Natural killer cell (primary cell): ENCODE data around the gene ERGIC2. TPM values are rescaled to one million over a fixed set of nuclear protein-coding genes. Genes with fewer than 3 reads are reported as not detected.

Source experiments
- ATAC-seq, 3 donors: fragments of 150-1000 bp in 2 of 3; fragments of 200-7000 bp in 1 of 3; cut with Tn5 transposase; 1 replicate in 1 of 3; 2 replicates in 2 of 3; pipeline ENCODE4 v1.10.0; 2021; ENCODE audit warnings: mild to moderate bottlenecking in 2 of 3, moderate library complexity in 2 of 3
- DNase-seq, 2 donors: peaks; one replicate each; pipeline versions ENCODE4 v3.0.0 to v3.0.0-alpha.2; 2013 to 2021; ENCODE audit warnings: mixed read lengths in 1 of 2
- H3K27ac ChIP-seq: one replicate; pipeline ENCODE4 v1.5.1; 2013; ENCODE audit warnings: mild to moderate bottlenecking, low read length
- H3K27me3 ChIP-seq: one replicate; pipeline ENCODE4 v1.6.1; 2013; ENCODE audit warnings: low read length; ENCODE audit not compliant: control insufficient read depth, insufficient read depth
- H3K36me3 ChIP-seq: one replicate; pipeline ENCODE4 v1.6.1; 2013; ENCODE audit warnings: low read length; ENCODE audit not compliant: control insufficient read depth, insufficient read depth
- H3K4me1 ChIP-seq: one replicate; pipeline ENCODE4 v1.6.1; 2013; ENCODE audit warnings: low read length; ENCODE audit not compliant: control insufficient read depth, insufficient read depth
- H3K4me3 ChIP-seq: one replicate; pipeline ENCODE4 v1.5.1; 2013; ENCODE audit warnings: low read length
- H3K9me3 ChIP-seq: one replicate; pipeline ENCODE4 v1.6.1; 2013; ENCODE audit warnings: low read length; ENCODE audit not compliant: control insufficient read depth, insufficient read depth
- H3K27ac Mint-ChIP-seq, 2 donors: one replicate each; pipeline ENCODE4 v1.8.0; 2022; ENCODE audit warnings: mild to moderate bottlenecking in 2 of 2, mixed read lengths in 2 of 2, moderate library complexity in 1 of 2
- H3K27me3 Mint-ChIP-seq, 2 donors: one replicate each; pipeline ENCODE4 v1.8.0; 2022; ENCODE audit warnings: low read depth in 2 of 2, mixed read lengths in 2 of 2
- H3K36me3 Mint-ChIP-seq: one replicate; pipeline ENCODE4 v1.8.0; 2022; ENCODE audit warnings: mixed read lengths
- H3K4me1 Mint-ChIP-seq, 2 donors: one replicate each; pipeline ENCODE4 v1.8.0; 2022; ENCODE audit warnings: mixed read lengths in 2 of 2
- H3K4me3 Mint-ChIP-seq: one replicate; pipeline ENCODE4 v1.8.0; 2022; ENCODE audit warnings: mild to moderate bottlenecking, moderate library complexity, mixed read lengths
- H3K9me3 Mint-ChIP-seq, 2 donors: one replicate each; pipeline ENCODE4 v1.8.0; 2022; ENCODE audit warnings: mixed read lengths in 2 of 2
- CTCF ChIP-seq: fragments of 200-600 bp; IDR thresholded peaks from one replicate; pipeline ENCODE4 v1.8.0; 2022; ENCODE audit warnings: antibody characterized with exemption
- WGBS: methylation state at CpG from one replicate; pipeline ENCODE4 v1.1.7; 2013; ENCODE audit warnings: missing lambda C conversion rate; ENCODE audit not compliant: insufficient coverage; 5-methylcytosine and 5-hydroxymethylcytosine counted together
- intact Hi-C: fragments of 100-400 bp; cut with micrococcal nuclease; formaldehyde crosslinking; loops from one replicate; pipeline ENCODE4 v1.14.2; 2022
- total RNA-seq, 4 donors: library from RNA; stranded (reverse); fragments of 120-200 nt in 1 of 4; gene quantifications; one replicate each; pipeline versions ENCODE4 v1.2.3 to v1.2.4, GENCODE V29; 2013 to 2022

Gene ERGIC2
- total RNA-seq, 3 donors from 2014 or later (not counting 1 experiment from before 2014, with no cell fraction given), result 28.7 to 46.9 (median 37.2) TPM

DNA sequence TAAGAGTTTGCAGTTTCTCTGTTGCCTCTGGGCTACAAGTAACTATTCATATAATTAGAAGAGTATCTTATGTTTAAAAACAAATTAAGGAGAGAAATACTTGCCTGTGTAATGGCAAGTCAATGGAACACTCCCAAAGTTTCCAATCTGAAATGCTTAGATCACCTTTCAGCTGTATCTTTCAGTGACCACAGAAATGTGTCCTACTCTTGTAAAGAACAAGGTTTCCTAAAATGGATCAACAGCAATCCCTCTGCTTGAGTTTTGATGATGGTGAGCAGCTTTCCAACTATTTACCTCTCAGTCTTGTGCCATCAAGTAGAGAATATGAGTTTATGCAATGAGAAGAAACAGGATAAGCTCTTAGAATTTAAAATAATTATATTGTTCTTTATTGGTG is 92.9 kb downstream of the ERGIC2 start:
- no peaks in the 10 kb centered on the region for H3K4me1 Mint-ChIP-seq
- no peak overlapping the region for H3K4me3 Mint-ChIP-seq
- DNase-seq (no peak), ATAC-seq (no peak)
- H3K4me3 ChIP-seq, result no peak overlapping the region
- H3K27ac ChIP-seq, result no peak overlapping the region
- no peaks in the 10 kb centered on the region for H3K4me1 ChIP-seq
- no peak overlapping the region for H3K27ac Mint-ChIP-seq
- H3K27me3 Mint-ChIP-seq, result no peaks in the 10 kb centered on the region
- no peaks in the 10 kb centered on the region for H3K27me3 ChIP-seq
- intact Hi-C loops, result no loop called here
- no peaks in the 10 kb centered on the region for H3K36me3 ChIP-seq
- H3K9me3 ChIP-seq, result no peaks in the 10 kb centered on the region
- peaks cover 3% of the 10 kb centered on the region in 2 donors for H3K9me3 Mint-ChIP-seq
- H3K36me3 Mint-ChIP-seq, result no peaks in the 10 kb centered on the region
- TF ChIP-seq CTCF, result no peak

- Histone ChIP-seq H3K9me3 (no peaks in the 10 kb centered on the region), H3K4me3 (no peak overlapping the region), H3K4me1 (no peaks in the 10 kb centered on the region), H3K36me3 (no peaks in the 10 kb centered on the region), H3K27ac (no peak overlapping the region), H3K27me3 (no peaks in the 10 kb centered on the region)
- TF ChIP-seq CTCF, result no peak
- WGBS, result 50% methylated on average over 1 of the region's 1 CpG
- Mint-ChIP-seq H3K4me3 (no peak overlapping the region), H3K27me3 (no peaks in the 10 kb centered on the region), H3K36me3 (no peaks in the 10 kb centered on the region), H3K4me1 (no peaks in the 10 kb centered on the region), H3K27ac (no peak overlapping the region), H3K9me3 (peaks cover 3% of the 10 kb centered on the region in 2 donors)
- ATAC-seq (no peak), DNase-seq (no peak)
- intact Hi-C loops, result no loop called here
These were observed 93.3 kb downstream of the ERGIC2 start for GRCh38 chr12:29287622-29288021.

Other genes with a start within 250 kb of the ERGIC2 start
- 1 to 10 TPM; 1.5 to 3.5 (median 1.7) TPM for gene FAR2, start 231.9 kb downstream of the ERGIC2 start, total RNA-seq
- gene OVCH1, start 116.5 kb upstream of the ERGIC2 start, total RNA-seq, result not detected